Subcutaneous adipose tissue (tissue), 4 donors: Measurements from ENCODE around the gene MYO10. TPM values are rescaled to one million over a fixed set of nuclear protein-coding genes. Genes with fewer than 3 reads are reported as not detected.

ENCODE experiments used
- CTCF ChIP-seq: fragments of 450-650 bp; IDR thresholded peaks from one replicate; pipeline ENCODE4 v1.5.1; 2016; ENCODE audit warnings: low read depth, mild to moderate bottlenecking, control low read depth, antibody characterized with exemption, moderate library complexity
- total RNA-seq, 4 donors: library from RNA; depleted of rRNA; stranded (reverse); fragments of >200 nt; gene quantifications; one replicate each; pipeline ENCODE4 v1.1.0, GENCODE V29; 2016

Gene MYO10
- total RNA-seq, 4 donors from 2014 or later = 7.0 to 33.0 (median 9.3) TPM

DNA sequence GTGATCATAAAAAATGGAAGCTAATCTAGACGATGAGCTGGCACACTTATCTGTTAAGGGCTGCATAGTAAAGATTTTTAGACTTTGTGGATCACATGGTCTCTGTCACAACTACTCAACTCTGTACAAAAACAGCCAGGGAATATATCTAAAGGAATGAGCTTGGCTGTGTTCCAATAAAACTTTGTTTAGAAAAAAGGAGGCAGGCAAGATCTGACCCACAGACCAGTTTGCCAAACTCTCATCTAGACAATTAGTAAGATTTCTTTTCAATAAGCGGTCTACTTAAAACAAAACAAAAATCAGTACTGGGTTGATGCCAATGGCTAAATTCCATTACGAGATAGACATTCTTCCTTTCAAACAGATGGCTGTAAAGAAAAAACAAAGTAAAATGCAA, 266.3 kb downstream of the MYO10 start:
- no peak for TF ChIP-seq CTCF

DNA sequence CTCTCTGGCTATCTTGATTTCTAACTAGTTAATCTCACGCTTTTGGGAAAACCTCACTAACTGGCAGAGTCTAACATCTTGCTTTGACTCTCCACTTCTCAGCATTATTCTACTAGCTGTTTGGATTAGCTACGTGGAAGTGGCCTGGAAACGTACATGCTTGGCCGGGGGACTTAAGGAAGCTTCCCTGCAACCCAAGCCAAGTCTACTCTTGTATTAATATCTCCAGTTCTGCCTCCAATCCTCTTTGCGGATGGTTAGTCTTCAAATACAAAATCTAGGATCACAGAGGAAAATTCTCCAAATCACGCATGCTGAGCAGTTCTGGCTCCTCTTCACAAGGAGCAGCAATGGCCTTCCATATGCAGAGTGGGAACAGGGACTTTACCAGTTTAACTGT, 267.5 kb downstream of the MYO10 start:
- TF ChIP-seq CTCF = no peak

- no peak for TF ChIP-seq CTCF
Observed at GRCh38 chr5:16668194-16668593, 267.9 kb downstream of the MYO10 start.

DNA sequence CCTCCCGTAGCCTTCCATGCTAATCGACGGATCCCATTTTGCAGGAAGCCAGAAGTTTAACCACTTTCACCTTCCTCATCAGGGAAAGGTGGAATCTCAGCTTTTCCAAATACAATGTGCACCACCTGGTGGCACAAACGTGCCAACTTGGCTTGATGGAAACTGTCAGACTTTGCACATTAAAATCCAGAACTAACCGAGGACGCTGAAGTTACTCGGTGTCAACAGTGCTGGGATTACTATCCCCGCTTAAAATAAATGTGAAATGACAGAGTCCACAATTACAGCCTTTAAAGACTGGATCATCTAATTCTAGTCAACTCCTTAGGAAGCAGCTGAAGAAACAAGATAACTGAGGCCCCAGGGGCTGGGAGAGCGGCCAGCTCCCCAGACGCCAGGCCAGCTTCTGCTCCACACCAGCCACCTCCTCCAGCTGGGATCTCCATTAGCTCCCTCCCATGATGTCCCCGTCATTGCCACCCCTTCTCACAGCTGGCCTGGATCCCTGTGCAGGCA, 269.1 kb downstream of the MYO10 start:
- TF ChIP-seq CTCF = no peak

GRCh38 chr5:16666130-16666882, 269.8 kb downstream of the MYO10 start:
- TF ChIP-seq CTCF = no peak

- TF ChIP-seq CTCF = no peak
Observed at GRCh38 chr5:16665601-16666000, 270.5 kb downstream of the MYO10 start.

DNA sequence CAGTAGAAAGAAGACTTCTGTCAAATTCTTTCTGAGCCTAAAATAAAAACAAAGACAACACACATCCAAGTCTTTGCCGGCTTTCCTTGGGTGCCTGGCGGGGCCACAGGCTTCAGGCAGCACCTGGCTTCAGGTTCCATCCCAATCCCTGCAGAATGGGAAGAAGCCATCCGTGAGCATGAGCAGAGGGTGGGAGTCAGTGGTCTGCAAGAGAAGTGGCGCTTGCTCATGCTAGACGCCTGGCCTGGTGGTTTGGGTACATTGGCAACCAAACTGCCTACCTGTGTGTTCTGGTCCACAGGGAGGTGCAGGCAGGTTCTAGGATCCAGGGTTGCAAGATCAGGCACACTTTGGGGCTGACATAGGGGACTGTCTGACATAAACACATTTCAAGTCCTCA, 271.7 kb downstream of the MYO10 start:
- no peak for TF ChIP-seq CTCF
